Measurements from ENCODE around the gene KREMEN1.

The KREMEN1 gene

GRCh38 chr22:29198240-29198639, 125.4 kb downstream of the KREMEN1 start:
- ChIA-PET POLR2A (ENCODE audit: low non-redundant PET) (no interaction called here), CTCF (no interaction called here)
- TF ChIP-seq CTCF (conservative IDR thresholded peaks at IDR 0.05; ENCODE audit: low read depth), result no peak
- DNase-seq (ENCODE audit: low spot score), result no peak
- no peak overlapping the region for H3K27ac ChIP-seq

- CTCF ChIA-PET, result interaction anchor here (1.0 kb wide), 1 partner anchor 46 kb away, joined by 3 read pairs; no protein-coding TSS in a partner anchor
- DNase-seq (ENCODE audit: low spot score), result no peak
- TF ChIP-seq CTCF (conservative IDR thresholded peaks at IDR 0.05; ENCODE audit: low read depth), result no peak
- POLR2A ChIA-PET (ENCODE audit: low non-redundant PET), result no interaction called here
- H3K27ac ChIP-seq, result no peak overlapping the region
Measured at GRCh38 chr22:29199702-29200400, 127.0 kb downstream of the KREMEN1 start.

GRCh38 chr22:29200901-29201300, 128.1 kb downstream of the KREMEN1 start:
- no peak for DNase-seq (ENCODE audit: low spot score)
- no peak overlapping the region for H3K27ac ChIP-seq
- CTCF ChIA-PET, result no interaction called here
- POLR2A ChIA-PET (ENCODE audit: low non-redundant PET), result no interaction called here
- no peak for TF ChIP-seq CTCF (conservative IDR thresholded peaks at IDR 0.05; ENCODE audit: low read depth)

- CTCF ChIA-PET, result interaction anchor here (0.7 kb wide), 1 partner anchor 43 kb away, joined by 3 read pairs; no protein-coding TSS in a partner anchor
- POLR2A ChIA-PET (ENCODE audit: low non-redundant PET), result no interaction called here
- TF ChIP-seq CTCF (conservative IDR thresholded peaks at IDR 0.05; ENCODE audit: low read depth), result no peak
- H3K27ac ChIP-seq, result no peak overlapping the region
- DNase-seq (ENCODE audit: low spot score), result no peak
Measured at GRCh38 chr22:29201782-29202181, 128.9 kb downstream of the KREMEN1 start.

GRCh38 chr22:29202212-29203192, 129.7 kb downstream of the KREMEN1 start:
- TF ChIP-seq CTCF (conservative IDR thresholded peaks at IDR 0.05; ENCODE audit: low read depth), result no peak
- CTCF ChIA-PET, result interaction anchor here (0.5 to 1.0 kb wide), 3 partner anchors 12 to 45 kb away, joined by 3 read pairs; no protein-coding TSS in a partner anchor
- DNase-seq (ENCODE audit: low spot score), result no peak
- H3K27ac ChIP-seq, result no peak overlapping the region
- POLR2A ChIA-PET (ENCODE audit: low non-redundant PET), result no interaction called here

Measured in RWPE1 (cell line).